AML-193 (cell line): ENCODE measurements around the gene DENND4B.

Experiments
- DNase-seq, 2 experiments: peaks; one replicate each; lab custom pipeline; 2025; lab: John Stamatoyannopoulos, UW

DENND4B gene

DNA sequence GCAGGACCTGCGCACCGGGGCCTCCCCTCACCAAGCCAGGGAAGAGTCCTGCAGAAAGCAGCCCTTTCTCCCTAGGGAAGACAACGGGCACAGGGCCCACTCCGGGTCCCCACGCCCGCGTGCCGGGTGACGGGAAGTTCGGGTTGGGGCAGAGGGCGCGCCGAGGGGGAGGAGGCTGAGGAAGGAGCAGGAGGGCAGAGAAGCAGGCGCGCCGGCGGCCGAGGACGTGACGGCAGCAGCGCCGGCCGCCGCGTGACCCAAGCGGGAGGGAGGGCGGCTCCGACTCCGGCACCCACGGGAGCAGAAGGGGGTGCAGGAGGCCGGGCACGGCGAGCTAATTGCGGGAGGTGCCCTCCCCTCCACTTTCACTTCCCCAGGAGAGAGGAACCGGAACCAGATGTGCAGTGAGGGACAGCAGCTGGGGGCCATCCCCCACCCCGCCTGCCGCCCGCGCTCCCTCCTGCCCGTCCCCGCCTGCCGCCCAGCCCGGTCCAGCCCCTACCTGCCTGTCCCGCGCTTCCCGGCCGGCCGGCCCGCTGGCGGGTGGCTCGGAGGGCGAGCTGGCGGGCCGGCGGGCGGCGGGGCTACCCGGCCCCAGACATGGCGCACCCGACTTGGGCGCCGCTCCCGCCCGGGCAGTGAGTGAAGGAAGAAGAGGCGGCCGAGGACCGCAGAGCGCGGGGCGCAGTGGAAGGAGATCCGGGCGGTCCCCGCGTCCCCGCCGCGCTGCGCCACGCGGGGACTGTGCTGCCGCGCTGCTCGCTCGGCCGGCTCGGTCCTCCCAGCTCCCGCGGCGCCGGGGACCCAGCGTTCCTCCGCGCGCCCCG, 510 bp downstream of the DENND4B start:
- DNase-seq: peak; percentile 86 to 89

DNA sequence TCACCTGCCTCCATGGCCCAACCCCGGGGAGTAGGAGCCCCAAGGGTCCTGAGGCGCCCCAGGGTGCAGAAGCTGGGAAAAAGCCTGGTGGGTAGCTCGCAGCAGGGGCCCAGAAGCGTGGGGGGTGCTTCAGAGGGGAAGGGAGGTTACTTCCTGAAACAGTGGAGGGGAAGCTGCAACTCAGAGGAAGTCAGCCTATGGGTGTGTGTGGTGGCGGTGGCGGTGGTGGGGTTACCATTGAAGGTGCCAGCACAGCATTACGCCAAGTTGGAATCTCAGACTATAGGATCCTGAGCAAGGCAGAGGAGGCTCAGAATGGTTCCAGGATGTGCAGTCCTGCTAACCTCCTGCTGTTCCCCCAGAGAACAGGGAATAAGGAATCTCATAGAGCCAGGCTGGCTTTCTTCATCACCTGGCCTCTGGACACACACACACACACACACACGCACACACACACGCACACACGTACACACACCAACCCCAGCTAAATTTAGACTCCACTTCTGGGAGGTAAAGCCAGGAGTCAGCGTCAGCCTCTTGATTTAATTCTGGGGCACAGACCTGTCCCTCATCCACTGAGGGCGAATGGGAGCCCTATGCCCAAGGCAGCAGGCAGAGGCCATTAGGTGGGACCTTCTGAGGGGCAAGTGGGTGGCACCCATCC, 1.3 kb downstream of the DENND4B start:
- DNase-seq: peak; percentile 75 to 81

DNA sequence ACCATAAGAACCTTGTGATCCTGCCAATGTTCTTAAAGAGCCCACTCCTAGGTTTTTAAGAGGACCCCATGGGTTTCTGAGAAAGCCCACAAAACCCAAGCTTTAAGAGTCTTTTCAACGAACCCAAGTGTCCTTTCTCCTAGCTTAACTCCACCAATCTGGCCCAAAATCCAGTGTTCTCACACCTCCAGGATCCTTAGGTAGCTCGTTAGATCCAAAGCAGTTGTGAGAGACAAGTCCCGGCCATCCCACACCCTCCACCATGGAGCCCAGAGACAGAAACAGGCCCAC, 1.7 kb downstream of the DENND4B start:
- DNase-seq: no peak

DNA sequence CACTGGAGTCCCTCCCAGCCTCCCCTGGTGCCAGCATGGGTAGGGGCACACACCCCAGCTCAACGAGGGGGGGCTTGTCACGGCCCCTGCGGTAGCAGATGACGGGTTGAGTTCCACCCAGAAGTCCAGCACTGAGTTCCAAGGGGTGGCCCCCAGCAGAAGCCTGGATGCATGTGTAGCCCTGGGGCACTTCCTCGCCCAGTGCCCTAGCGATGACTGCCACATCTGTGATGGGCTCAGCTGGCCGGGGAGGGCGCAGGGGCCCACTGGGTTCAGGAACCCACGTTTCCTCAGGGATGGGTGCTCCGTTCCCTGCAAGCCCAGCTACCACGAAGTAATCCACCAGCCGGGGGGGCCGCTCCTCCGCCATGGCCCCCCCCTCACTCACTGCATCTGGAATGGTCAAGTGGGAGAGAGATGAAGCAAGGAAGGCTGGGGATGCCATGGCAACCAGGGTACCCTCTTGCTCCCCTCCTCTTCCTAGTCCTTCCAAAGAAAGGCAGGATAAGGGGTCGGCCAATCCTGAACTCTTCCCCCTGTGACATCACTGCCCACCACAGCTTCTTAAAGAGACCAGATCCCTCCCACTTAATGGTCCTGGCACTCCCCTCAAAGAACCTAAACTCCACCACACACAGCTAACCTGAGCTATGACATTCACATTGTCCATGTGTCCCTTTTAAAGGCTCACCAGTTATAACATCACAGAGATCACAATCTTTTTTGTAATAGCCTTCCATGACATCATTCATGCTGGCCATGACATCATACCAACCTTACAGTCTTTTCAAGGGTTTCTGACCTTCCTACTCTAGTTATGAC, 2.3 kb downstream of the DENND4B start:
- DNase-seq: no peak

DNA sequence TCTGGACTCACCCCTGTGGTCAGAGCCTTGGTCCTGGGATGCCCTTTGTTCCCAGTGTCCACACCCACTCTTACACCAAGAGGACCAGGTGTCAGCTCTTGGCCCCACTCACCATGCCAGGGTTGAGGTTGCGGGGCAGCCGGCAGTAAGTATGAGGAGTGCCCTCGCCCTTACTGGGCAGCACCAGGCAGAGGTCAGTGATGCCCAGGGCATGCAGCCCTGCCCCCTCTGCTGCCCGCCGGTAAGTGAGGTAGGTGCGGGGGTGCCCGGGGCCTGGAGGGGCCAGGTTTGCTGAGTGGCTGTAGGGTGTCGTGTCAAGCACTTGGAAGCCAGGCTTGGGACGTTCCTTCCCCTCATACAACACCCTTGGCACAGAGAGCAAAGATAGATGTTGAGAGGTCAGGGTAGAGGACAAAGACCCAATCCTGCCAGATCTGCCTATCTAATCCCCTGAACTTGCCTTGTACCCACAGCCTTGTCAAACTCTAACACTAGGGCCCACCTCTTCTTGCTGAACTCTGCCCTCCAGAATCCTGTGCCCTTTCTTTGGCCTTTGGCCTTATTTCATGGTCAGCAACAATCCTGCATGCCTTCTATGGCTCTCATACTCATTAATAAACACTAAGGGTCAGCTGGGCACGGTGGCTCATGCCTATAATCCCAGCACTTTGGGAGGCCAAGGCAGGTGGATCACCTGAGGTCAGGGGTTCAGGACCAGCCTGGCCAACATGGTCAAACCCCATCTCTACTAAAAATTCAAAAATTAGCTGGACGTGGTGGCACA, 3.6 kb downstream of the DENND4B start:
- no peak for DNase-seq

DNA sequence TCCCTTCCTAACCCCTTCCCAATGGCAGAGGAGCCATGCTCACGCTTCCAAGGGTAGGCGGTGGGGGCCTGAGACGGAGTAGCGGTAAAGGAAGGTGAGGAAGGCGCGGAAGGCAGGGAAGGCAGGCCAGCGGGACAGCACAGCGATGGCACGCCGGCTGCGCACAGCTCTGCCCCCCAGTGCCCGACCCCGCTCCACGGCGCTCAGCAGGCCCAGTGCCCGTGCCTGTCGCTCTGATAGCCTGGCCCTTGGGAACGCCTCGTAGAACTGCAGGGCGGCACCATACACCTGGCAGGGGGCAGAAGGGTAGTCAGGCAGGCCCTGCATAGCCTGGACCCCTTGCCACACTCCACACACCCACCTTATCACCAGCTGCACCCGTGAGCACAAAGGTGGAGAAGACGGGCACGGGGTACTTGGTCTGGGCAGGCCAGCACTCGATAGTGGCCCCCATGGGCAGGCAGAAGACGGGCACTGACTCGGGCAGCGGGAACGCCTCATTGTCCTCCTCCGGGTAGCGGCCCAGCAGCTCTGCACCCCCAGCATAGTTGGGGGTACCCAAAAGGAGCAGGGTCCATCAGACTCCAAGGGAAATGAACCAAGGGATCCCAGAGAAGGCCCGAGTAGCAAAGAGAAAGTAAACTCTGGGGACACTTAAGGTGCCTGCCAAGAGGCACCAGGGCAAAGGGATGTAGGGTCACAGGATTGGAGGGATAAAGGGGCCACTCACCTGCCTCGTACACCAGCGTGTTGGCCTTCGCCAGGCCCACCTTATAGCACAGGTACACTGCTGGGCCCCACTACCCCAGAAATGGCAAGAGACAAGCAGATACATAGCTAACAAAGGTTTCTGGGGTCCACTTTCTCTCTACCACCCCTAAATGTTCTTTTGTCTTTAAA, 4.4 kb downstream of the DENND4B start:
- no peak for DNase-seq

DNA sequence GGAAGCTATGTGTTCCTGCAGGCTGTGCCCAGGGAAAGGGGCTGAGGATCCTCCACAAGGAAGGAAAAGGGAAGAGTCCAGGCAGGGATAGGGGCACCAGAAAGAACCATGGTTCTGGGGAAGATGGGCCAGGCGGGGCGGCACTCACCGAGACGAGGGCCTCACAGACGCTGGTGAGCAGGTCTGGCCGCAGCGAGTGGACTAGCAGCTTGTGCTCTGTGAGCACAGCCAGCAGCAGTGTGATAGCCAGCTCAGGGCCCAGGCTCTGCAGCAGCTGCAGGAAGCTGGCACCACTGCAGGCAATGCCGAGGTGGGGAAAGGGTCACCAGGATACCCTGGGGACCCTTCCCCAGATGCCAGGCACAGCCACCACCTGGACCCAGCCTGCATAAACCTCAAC, 5.8 kb downstream of the DENND4B start:
- no peak for DNase-seq

DNA sequence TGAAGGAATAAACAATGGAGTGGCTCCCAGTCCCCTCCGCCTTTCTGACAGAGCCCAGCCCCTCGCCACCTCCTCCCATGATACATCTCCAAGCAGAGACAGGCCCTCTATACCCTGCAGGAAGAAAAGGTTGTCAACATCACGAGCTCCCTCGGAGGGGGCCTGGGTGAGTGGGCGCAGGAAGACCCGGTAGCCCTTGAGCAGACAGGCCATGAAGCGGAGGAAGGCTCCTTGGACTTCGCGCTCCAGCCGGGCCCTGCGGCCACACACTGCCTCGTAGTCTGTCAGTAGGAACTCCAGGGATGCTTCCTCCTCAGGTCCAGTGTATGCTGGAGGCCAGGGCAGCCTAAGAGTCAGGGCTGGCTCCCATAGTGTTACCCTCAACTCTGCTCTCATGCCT, 7.0 kb downstream of the DENND4B start:
- DNase-seq: no peak

DNA sequence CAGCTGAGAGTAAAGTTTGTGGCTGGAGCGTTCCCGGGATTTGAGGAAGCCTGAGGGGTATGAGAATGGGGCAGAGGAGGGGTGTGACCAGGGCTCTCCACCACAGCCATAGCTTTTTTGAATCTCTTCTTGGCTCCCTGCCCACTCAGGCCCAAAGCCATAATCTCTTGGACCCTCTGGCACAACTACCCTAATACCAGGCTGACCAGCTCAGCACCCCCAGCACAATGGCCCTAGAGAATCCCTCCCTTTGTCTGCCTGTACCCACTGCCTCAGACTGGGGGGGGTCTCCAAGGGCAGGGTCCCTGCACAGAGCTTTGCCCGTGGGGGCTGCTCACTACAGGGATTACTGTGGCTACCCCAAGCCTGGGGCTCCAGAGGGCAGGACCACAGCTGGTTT, 7.5 kb downstream of the DENND4B start:
- DNase-seq: no peak

DNA sequence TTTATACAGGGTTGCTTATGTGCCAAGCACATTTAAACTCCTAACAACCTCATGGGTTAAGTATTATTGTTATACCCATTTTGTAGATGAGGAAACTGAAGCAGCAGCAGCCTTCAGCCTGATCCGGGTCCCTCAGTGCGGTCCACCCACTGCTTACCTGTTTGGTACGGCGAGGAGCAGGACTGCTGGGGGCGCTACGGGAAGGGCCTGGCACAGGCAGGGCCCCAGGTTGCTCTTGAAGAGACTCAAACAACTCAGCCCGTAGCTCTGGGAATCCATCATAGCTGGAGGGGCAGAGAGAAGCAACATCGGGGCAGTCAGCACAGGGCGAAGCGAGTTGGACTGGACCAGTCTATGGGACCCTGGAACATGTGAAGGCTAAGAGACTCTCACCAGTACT, 9.2 kb downstream of the DENND4B start:
- no peak for DNase-seq

DNA sequence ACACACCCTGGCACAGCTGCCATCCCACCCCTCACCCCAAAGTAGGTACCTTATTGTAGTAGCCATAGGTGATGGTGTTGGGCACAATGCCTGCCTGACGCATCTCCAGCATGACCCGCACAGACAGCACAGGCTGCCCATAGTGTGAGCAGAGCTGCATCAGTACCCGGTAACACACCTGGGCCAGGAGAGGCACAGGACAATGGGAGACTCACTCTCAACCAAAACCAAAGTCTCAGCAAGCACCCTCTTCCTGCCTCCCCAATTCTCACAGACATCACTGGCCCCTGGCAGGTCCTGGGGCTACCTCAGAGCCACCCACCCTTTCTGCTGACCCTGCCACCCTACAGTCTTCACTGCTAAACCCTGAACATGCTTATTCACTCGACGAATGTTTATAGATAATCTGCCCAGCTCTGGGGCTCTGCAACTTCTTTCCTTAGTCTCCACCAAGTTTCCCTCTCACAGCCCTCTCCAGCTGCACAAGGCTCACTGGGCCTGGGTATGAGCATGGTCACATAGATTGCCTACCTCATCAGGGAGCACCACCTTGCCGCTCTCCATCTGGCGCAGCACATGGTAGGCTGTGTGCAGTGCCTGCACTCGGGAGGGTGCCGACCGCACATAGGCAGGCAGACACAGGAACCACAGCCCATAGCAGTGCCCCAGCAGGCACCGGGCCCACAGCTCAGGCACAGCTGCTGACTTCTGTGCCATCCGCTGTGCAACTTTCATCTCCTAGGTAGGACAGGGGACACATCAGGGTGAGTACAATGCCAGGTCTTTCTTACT, 10.3 kb downstream of the DENND4B start:
- no peak for DNase-seq

DNA sequence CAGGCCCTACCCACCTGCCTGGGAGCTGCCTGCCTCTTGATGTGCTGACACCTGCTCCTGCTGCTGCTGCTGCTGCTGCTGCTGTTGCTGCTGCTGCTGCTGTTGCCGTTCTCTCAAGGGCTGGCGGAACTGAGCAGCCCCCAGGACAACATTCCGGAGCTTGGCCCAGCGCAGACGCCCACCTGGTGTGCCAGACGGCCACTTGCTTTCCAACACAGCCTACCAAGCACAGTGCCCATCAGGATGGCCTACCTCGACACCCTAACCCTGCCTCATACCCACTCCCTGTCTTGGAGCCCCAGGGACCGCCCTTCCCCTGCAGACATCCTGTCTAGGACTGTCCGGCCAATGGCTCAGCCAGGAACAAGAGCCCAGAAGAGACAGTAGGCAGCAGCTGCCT, 11.8 kb downstream of the DENND4B start:
- no peak for DNase-seq

DNA sequence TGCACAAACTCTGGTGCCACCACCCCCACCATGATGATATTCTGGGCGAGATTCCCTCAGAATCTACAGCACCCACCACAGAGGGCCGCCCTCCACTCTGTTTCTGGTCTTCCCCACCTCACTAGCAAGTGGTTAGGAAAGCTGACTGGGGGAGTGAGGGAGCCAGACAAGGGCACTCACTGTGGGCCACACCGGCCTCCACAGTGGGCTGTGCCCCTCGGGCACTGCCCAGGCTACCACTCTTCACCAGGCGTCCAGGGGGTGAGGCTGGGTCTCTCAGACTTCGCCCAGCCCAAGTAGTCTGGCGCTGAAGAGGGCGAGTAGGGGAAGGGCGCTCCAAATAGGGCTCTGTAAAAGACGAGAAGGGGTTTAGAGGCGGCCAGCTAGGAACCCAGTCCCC, 12.6 kb downstream of the DENND4B start:
- no peak for DNase-seq

DNA sequence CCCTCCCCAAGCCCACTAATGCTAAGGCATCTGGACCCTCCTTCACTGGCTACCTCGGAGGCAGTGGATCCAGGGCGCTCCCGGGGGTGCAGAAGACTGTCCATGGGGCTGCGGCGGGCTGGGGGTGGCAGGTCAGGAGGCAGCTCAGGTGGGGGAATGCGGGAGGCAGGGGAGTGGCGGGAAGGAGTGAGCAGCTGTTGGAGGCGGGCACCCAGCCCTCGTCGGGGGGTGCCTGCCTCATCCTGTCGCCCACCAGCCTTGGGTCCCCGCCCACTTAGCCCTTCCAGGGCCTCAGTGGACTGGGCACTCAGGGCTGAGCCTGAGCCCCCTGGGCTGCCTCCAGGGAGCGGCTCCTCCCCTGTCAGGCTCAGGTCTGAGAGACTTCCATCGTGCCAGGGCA, 13.1 kb downstream of the DENND4B start:
- no peak for DNase-seq

DNA sequence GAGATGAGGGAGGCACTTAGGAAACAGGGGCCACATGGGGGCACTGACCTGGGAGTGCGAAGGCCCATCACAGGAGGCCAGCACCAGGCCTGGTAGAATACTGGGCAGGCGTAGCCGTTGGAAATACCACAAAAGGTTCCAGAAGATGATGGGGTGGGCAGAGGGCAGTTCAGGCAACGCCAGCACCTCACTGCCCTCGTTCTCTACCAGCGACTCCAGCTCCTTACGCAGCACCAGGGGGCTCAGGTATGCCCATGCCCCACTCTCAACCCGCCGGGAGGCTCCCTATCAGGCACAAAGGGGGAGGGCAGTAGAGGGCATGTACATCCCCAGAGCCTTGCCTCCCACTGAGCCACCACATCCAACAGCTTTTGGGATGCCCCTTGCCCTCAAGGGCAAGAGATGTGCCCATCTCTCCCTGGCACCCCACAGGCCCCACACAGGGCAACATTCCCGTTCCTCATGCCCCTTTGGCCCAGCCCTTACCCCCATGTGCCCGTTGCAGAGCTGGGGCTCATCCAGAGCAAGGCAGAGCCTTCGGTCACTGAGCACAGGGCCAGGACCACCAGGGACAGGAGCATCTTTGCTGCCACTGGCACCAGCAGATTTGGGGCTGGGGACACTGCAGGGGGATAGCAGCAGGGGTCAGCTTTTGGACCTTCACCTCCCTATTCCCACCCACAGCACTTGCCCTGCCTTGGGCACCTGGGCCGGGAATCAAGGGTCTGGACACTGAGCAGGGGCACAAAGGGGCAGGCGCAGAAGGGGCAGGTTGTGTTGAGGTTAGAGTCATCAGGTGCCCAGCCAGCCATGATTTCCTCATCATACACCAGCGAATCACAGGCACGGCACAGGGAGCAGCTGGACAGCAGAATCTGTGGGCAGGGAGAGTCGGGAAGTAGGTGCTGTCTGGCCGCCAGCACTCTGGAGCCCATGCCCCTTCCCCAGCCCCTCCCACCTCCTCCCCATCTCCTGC, 14.1 kb downstream of the DENND4B start:
- no peak for DNase-seq

DNA sequence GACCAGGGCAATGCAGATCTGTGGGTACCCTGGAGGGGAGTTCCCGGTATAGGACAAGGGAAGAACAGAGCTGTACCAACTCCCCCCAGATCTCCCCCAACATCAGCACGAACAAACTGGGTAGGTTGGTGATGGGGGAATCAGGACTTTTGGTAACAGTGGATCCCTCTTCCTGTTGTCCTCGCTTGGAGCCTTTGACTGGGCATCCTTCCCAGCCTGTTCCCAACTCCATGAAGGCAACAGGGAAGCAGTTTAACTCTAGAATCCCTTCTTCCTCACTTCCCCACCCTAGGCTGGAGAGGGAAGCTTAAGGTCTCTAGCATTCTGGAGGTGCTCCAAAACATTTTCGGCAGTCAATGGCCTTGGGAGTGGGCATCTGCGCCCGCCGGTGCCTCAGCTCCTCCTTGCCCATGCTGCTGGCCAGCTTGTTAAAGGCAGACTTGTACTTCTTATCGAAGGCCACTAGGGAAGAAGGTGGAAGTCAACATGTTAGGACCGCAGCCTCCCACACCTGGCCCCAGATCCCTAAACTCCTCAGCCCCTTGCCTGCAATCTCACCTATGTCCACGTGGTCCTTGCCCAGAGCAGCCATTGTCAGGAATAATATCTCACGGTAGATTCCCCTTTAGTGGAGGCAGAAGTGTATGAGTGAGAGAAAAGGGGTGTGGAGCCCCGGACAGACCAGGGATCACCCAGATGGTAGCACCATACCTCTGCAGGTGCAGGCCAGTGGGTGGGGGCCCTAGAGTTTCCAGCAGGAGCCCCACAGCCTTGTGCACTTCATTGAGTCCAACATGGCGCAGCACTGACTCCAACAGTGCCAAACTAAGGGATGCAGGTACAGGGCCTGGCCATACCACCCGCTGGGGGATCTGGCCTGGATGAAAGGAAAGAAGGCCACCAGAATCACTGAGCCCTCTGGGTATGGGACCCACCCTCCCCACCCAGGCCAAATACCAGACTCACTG, 16.3 kb downstream of the DENND4B start:
- DNase-seq: no peak

DNA sequence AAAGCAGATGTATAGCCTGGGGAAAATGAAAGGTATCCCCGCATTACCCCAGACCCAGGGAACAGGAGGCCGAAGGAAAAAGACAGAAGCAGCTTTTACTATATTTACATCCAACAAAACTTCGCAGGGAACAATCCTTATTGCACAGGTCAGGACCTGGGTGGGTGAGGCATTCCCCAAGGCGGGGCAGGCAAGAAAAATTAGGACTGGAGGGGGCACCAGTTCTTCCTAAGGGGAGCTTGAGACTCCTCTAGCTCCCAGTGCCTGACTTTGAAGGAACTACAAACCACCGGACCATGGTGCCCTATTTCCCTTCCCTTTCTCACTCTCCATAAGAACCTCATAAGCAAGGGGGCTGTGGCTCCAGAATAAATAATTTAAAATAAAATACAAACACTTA, 17.1 kb downstream of the DENND4B start:
- DNase-seq: no peak

DNA sequence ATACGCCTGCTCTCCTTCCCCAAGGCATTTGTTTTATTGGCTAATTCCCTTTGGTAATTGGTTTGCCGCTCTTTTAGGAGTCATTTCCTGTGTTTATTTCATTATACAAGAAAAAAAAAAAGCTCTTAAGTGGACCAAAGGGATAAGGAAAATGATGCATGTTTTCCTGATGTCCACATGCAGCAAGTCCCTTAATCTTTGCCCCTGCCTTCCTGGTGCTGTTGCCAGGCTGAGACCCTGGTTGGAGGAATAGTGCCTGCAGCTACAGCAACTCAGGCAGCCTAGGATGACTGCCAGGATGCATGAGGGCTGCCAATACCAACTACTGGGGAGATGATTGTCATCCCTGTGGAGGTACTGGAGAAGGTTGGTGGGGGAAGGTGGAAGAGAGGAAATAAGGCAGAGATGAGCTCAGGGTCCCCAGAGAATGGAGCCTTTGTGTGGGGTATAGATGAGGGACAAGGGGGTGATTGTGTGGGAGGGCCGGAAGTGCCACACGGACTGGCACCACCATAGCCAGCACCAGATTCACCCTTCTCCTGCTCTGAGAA, 17.7 kb downstream of the DENND4B start:
- no peak for DNase-seq
